GM12878 (cell line): ENCODE data around the gene CT45A9. TPM values are rescaled to one million over a fixed set of nuclear protein-coding genes. Genes with fewer than 3 reads are reported as not detected.

ENCODE experiments used
- ATAC-seq: fragments of 200-7000 bp; cut with Tn5 transposase; 3 replicates; pipeline ENCODE4 v1.9.1; 2020; ENCODE audit warnings: mild to moderate bottlenecking, moderate library complexity
- BruUV-seq: library from RNA; stranded (reverse); fragments of 400-500 nt; replicated peaks from 2 replicates; lab custom pipeline; 2021; lab: Mats Ljungman, UMichigan
- CTCF ChIA-PET: fragments of 300-600 bp; sonication (Branson Sonifier 250); formaldehyde crosslinking; extraction: SDS; loops from one replicate; lab custom pipeline; 2021; ENCODE audit warnings: inconsistent platforms; lab: Yijun Ruan, JAX
- POLR2A ChIA-PET: fragments of 350-600 bp; formaldehyde crosslinking; extraction: SDS; loops from one replicate; lab custom pipeline; 2021; ENCODE audit warnings: inconsistent platforms; lab: Charles Lee
- RAD21 ChIA-PET: fragments of 300-600 bp; sonication (Branson Sonifier 250); formaldehyde crosslinking; loops from one replicate; lab custom pipeline; 2023; ENCODE audit warnings: antibody characterized with exemption; ENCODE audit not compliant: unreplicated experiment; lab: Charles Lee
- SMC1A ChIA-PET: fragments of 300-600 bp; sonication (Branson Sonifier 250); formaldehyde crosslinking; loops from one replicate; lab custom pipeline; 2023; ENCODE audit not compliant: unreplicated experiment, uncharacterized antibody; lab: Charles Lee
- DNase-seq: peaks from one replicate; pipeline ENCODE4 v3.0.0-alpha.2; 2011; ENCODE audit warnings: low read depth, low spot score
- FAIRE-seq: peaks from 3 replicates; lab custom pipeline; 2011; peaks lifted over from hg19 to GRCh38; lab: Jason Lieb, UNC
- H2AFZ ChIP-seq: 2 replicates; pipeline ENCODE4 v1.6.0; 2011; ENCODE audit warnings: low read depth, low read length, control low read depth; ENCODE audit not compliant: control insufficient read depth
- H3K27ac ChIP-seq: 2 replicates; pipeline ENCODE4 v1.5.1; 2011; ENCODE audit warnings: control low read depth; ENCODE audit not compliant: control insufficient read depth, insufficient read depth
- H3K27me3 ChIP-seq, 2 experiments: replicated peaks in 1 of 2; 2 replicates each; pipeline versions ENCODE4 v1.6.0 to v1.6.1; 2011; ENCODE audit warnings: low read length in 1 of 2; ENCODE audit not compliant: control insufficient read depth in 2 of 2, insufficient read depth in 2 of 2
- H3K36me3 ChIP-seq, 2 experiments: 2 replicates each; pipeline ENCODE4 v1.5.1; 2011; ENCODE audit warnings: low read length in 1 of 2; ENCODE audit not compliant: control insufficient read depth in 2 of 2, insufficient read depth in 2 of 2
- H3K4me1 ChIP-seq: 2 replicates; pipeline ENCODE4 v1.6.1; 2011; ENCODE audit warnings: mild to moderate bottlenecking, low read length, moderate library complexity, mixed read lengths; ENCODE audit not compliant: control insufficient read depth, insufficient read depth
- H3K4me2 ChIP-seq: 2 replicates; pipeline ENCODE4 v1.6.0; 2011; ENCODE audit warnings: control low read depth; ENCODE audit not compliant: control insufficient read depth, insufficient read depth
- H3K4me3 ChIP-seq: fragments of 200-600 bp; sonication (generic); 2 replicates; pipeline ENCODE4 v1.5.1; 2016
- H3K79me2 ChIP-seq: 2 replicates; pipeline ENCODE4 v1.6.0; 2011; ENCODE audit warnings: low read length; ENCODE audit not compliant: control insufficient read depth, insufficient read depth
- H3K9ac ChIP-seq: 2 replicates; pipeline ENCODE4 v1.8.0; 2011; ENCODE audit warnings: low read length, control low read depth, mixed read lengths; ENCODE audit not compliant: control insufficient read depth, insufficient read depth
- H3K9me3 ChIP-seq: replicated peaks from 3 replicates; pipeline ENCODE4 v1.5.1; 2011; ENCODE audit warnings: mild to moderate bottlenecking, low read length; ENCODE audit not compliant: control insufficient read depth, insufficient read depth
- H4K20me1 ChIP-seq: 2 replicates; pipeline ENCODE4 v1.6.0; 2011; ENCODE audit not compliant: control insufficient read depth, insufficient read depth
- ASH2L ChIP-seq: fragments of 300-600, 200-600 bp; sonication (generic); IDR thresholded peaks from 2 replicates; pipeline ENCODE4 v1.6.1; 2017; ENCODE audit warnings: low read depth, mild to moderate bottlenecking, borderline replicate concordance
- ATF7 ChIP-seq: fragments of 450-650 bp; IDR thresholded peaks from 2 replicates; pipeline ENCODE4 v1.6.1; 2016; ENCODE audit warnings: low read depth, mild to moderate bottlenecking
- CHD2 ChIP-seq: IDR thresholded peaks from 2 replicates; pipeline ENCODE4 v1.6.1; 2011; ENCODE audit warnings: low read depth, low read length, improper control_type of control experiment, borderline replicate concordance
- ESRRA ChIP-seq: IDR thresholded peaks from 2 replicates; pipeline ENCODE4 v1.6.1; 2012; ENCODE audit warnings: mild to moderate bottlenecking, low read length, improper control_type of control experiment
- HDAC6 ChIP-seq: fragments of 200-600 bp; sonication (generic); IDR thresholded peaks from one replicate; pipeline ENCODE4 v1.8.0; 2017; ENCODE audit warnings: antibody characterized with exemption; ENCODE audit not compliant: unreplicated experiment
- NFYB ChIP-seq: IDR thresholded peaks from 2 replicates; pipeline ENCODE4 v1.6.1; 2011; ENCODE audit warnings: low read depth, mild to moderate bottlenecking, low read length, improper control_type of control experiment, moderate library complexity; ENCODE audit not compliant: insufficient read depth
- PAX8 ChIP-seq: fragments of 450-650 bp; IDR thresholded peaks from 2 replicates; pipeline ENCODE4 v1.6.1; 2017; ENCODE audit warnings: mild to moderate bottlenecking, moderate library complexity
- POLR2AphosphoS5 ChIP-seq: IDR thresholded peaks from 2 replicates; pipeline ENCODE4 v1.6.1; 2011; ENCODE audit warnings: mild to moderate bottlenecking, low read length, inconsistent platforms
- SMAD5 ChIP-seq: IDR thresholded peaks from 2 replicates; pipeline ENCODE4 v1.6.1; 2016; ENCODE audit warnings: antibody characterized with exemption, low read depth
- SUZ12 ChIP-seq: fragments of 200-600 bp; sonication (generic); IDR thresholded peaks from one replicate; pipeline ENCODE4 v1.6.1; 2018; ENCODE audit warnings: antibody characterized with exemption, mild to moderate bottlenecking; ENCODE audit not compliant: unreplicated experiment
- TBL1XR1 ChIP-seq: IDR thresholded peaks from 2 replicates; pipeline ENCODE4 v1.6.1; 2012; ENCODE audit warnings: low read depth, low read length, improper control_type of control experiment
- ZNF24 ChIP-seq: fragments of 450-650 bp; IDR thresholded peaks from 2 replicates; pipeline ENCODE4 v1.6.1; 2017; ENCODE audit warnings: antibody characterized with exemption, mild to moderate bottlenecking
- WGBS: methylation state at CpG from one replicate; pipeline ENCODE4 v1.1.6; 2016; ENCODE audit warnings: low lambda C conversion rate; ENCODE audit not compliant: insufficient replicate concordance, insufficient coverage; ENCODE audit errors: missing lambda C conversion rate; 5-methylcytosine and 5-hydroxymethylcytosine counted together
- in situ Hi-C: fragments of 300-500 bp; cut with MboI; formaldehyde crosslinking; loops from 9 replicates; pipeline ENCODE4 v1.14.3; 2018; ENCODE audit warnings: mixed read lengths
- intact Hi-C: fragments of 100-400 bp; cut with micrococcal nuclease; formaldehyde crosslinking; loops from one replicate; pipeline ENCODE4 v1.14.2; 2022; ENCODE audit not compliant: unreplicated experiment
- polyA plus RNA-seq, 11 experiments: library from polyadenylated mRNA; depleted of rRNA in 4 of 11; unstranded in 6 of 11; stranded (reverse) in 5 of 11; fragments of >200 nt; fragmentation: Nextera tagmentation in 4 of 11; fragmentation: Illumina TruSeq in 1 of 11; extraction: Ambion mirVana in 4 of 11; extraction: Trizol in 1 of 11; gene quantifications; 1 replicate in 1 of 11; 2 replicates in 10 of 11; pipeline versions ENCODE4 v1.2.1 to v1.2.3, GENCODE V29; 2011 to 2016; ENCODE audit warnings: inconsistent platforms in 2 of 11, missing spikeins in 2 of 11, low read depth in 1 of 11
- total RNA-seq, 4 experiments: library from RNA; depleted of rRNA in 3 of 4; stranded (reverse); fragments of >200 nt in 3 of 4; fragmentation: Illumina TruSeq in 1 of 4; extraction: Trizol in 1 of 4; gene quantifications; 2 replicates each; pipeline versions ENCODE4 v1.2.1 to v1.2.3, GENCODE V29; 2013 to 2021
- TF ChIP-seq, protein P1 (sequence below): fragments of 450-650 bp; IDR thresholded peaks from 2 replicates; pipeline ENCODE4 v1.6.1; 2016; ENCODE audit warnings: mild to moderate bottlenecking, moderate library complexity, borderline replicate concordance
- TF ChIP-seq, protein P2 (sequence below): fragments of 450-650 bp; IDR thresholded peaks from 2 replicates; pipeline ENCODE4 v1.6.1; 2018; ENCODE audit warnings: borderline replicate concordance, mild to moderate bottlenecking; ENCODE audit not compliant: partially characterized antibody

Gene CT45A9
- total and polyA plus RNA-seq, 10 of the 15 experiments (the other 5 are each of a cell fraction or from before 2014, with no cell fraction given) = not detected

DNA sequence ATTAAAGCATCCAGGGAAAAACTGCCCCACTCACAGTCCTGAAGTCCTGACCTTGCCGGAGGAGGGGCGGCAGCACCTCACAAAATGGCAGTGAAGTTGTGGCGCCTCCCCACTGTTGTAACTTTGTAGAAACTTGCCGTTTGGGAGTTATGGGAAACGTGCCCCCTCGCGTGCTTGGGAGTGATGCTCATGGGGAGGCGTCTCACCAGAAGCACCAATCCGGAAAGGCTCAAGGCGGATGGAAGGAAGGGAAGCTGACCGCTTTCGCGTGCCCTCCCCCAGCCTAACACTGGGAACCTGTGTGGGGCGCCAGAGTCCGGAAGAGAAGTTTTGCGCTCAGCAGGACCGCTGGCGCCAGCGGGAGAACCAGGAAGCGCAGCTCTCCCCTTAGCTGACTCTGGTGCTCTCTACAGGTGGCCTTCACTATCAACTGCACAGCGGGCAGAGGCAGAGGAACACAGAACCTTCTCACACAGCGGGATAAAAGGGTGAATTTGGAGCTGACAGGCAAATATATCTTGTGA is 21.7 kb upstream of the CT45A9 start, which contains the start of the genes CT45A10 and SAGE1 (continued):
- TF ChIP-seq, protein P1, sequence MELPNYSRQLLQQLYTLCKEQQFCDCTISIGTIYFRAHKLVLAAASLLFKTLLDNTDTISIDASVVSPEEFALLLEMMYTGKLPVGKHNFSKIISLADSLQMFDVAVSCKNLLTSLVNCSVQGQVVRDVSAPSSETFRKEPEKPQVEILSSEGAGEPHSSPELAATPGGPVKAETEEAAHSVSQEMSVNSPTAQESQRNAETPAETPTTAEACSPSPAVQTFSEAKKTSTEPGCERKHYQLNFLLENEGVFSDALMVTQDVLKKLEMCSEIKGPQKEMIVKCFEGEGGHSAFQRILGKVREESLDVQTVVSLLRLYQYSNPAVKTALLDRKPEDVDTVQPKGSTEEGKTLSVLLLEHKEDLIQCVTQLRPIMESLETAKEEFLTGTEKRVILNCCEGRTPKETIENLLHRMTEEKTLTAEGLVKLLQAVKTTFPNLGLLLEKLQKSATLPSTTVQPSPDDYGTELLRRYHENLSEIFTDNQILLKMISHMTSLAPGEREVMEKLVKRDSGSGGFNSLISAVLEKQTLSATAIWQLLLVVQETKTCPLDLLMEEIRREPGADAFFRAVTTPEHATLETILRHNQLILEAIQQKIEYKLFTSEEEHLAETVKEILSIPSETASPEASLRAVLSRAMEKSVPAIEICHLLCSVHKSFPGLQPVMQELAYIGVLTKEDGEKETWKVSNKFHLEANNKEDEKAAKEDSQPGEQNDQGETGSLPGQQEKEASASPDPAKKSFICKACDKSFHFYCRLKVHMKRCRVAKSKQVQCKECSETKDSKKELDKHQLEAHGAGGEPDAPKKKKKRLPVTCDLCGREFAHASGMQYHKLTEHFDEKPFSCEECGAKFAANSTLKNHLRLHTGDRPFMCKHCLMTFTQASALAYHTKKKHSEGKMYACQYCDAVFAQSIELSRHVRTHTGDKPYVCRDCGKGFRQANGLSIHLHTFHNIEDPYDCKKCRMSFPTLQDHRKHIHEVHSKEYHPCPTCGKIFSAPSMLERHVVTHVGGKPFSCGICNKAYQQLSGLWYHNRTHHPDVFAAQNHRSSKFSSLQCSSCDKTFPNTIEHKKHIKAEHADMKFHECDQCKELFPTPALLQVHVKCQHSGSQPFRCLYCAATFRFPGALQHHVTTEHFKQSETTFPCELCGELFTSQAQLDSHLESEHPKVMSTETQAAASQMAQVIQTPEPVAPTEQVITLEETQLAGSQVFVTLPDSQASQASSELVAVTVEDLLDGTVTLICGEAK = no peak
- no peak for TF ChIP-seq SMAD5
- TF ChIP-seq CHD2 = no peak

GRCh38 chrX:135892781-135893180 is 21.2 kb upstream of the CT45A9 start:
- no peak for FAIRE-seq
- WGBS = 53% methylated on average over 11 of the region's 11 CpGs
- no peaks in the 10 kb centered on the region for H4K20me1 ChIP-seq
- H2AFZ ChIP-seq = no peak overlapping the region
- intact Hi-C loops (no loop called here), in situ Hi-C loops (no loop called here)
- ChIA-PET POLR2A (no interaction called here), SMC1A (no interaction called here), RAD21 (no interaction called here), CTCF (no interaction called here)
- H3K4me1 ChIP-seq = no peaks in the 10 kb centered on the region
- H3K27ac ChIP-seq = no peak overlapping the region
- H3K36me3 ChIP-seq = no peaks in the 10 kb centered on the region
- no peaks in the 10 kb centered on the region for H3K9me3 ChIP-seq
- H3K27me3 ChIP-seq = no peaks in the 10 kb centered on the region
- H3K4me3 ChIP-seq = no peak overlapping the region
- no TSS peak for BruUV-seq
- H3K79me2 ChIP-seq = no peaks in the 10 kb centered on the region
- no peak for ATAC-seq
- no peak overlapping the region for H3K9ac ChIP-seq
- no peak overlapping the region for H3K4me2 ChIP-seq
- DNase-seq = no peak
- TF ChIP-seq, protein P2, sequence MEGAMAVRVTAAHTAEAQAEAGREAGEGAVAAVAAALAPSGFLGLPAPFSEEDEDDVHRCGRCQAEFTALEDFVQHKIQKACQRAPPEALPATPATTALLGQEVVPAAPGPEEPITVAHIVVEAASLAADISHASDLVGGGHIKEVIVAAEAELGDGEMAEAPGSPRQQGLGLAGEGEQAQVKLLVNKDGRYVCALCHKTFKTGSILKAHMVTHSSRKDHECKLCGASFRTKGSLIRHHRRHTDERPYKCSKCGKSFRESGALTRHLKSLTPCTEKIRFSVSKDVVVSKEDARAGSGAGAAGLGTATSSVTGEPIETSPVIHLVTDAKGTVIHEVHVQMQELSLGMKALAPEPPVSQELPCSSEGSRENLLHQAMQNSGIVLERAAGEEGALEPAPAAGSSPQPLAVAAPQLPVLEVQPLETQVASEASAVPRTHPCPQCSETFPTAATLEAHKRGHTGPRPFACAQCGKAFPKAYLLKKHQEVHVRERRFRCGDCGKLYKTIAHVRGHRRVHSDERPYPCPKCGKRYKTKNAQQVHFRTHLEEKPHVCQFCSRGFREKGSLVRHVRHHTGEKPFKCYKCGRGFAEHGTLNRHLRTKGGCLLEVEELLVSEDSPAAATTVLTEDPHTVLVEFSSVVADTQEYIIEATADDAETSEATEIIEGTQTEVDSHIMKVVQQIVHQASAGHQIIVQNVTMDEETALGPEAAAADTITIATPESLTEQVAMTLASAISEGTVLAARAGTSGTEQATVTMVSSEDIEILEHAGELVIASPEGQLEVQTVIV = no peak
- TF ChIP-seq SUZ12 (no peak), ESRRA (no peak), ZNF24 (no peak), NFYB (no peak), TBL1XR1 (no peak), POLR2AphosphoS5 (no peak), ATF7 (no peak), HDAC6 (no peak), ASH2L (no peak), PAX8 (no peak)
